ENCODE measurements around the gene TRIM37. TPM values are rescaled to one million over a fixed set of nuclear protein-coding genes. Genes with fewer than 3 reads are reported as not detected.
"Not testable (repeated sequence)": the region's sequence is repeated elsewhere in the genome, so short reads cannot be mapped to it uniquely, and the experiment has no call there.

The TRIM37 gene
- total RNA-seq, 1 donor from 2014 or later, result 25.1 TPM

GRCh38 chr17:59145571-59146096, 39.0 kb upstream of the TRIM37 start:
- no peak for DNase-seq (ENCODE audit: extremely low spot score, unreplicated experiment)
- Mint-ChIP-seq H3K9me3 (no peaks in the 10 kb centered on the region), H3K36me3 (peaks cover 21% of the 10 kb centered on the region), H3K4me3 (no peak overlapping the region), H3K27me3 (no peaks in the 10 kb centered on the region), H3K4me1 (ENCODE audit: unreplicated experiment) (peaks cover 10% of the 10 kb centered on the region), H3K27ac (no peak overlapping the region)
- no peak for TF ChIP-seq CTCF (conservative IDR thresholded peaks at IDR 0.05)

- H3K4me1 Mint-ChIP-seq (ENCODE audit: unreplicated experiment), result no peaks in the 10 kb centered on the region
- no peak overlapping the region for H3K27ac Mint-ChIP-seq
- no peaks in the 10 kb centered on the region for H3K27me3 Mint-ChIP-seq
- no peak for TF ChIP-seq CTCF (conservative IDR thresholded peaks at IDR 0.05)
- H3K36me3 Mint-ChIP-seq, result peaks cover 13% of the 10 kb centered on the region
- DNase-seq (ENCODE audit: extremely low spot score, unreplicated experiment), result no peak
- H3K4me3 Mint-ChIP-seq, result no peak overlapping the region
- H3K9me3 Mint-ChIP-seq, result no peaks in the 10 kb centered on the region
Measured at GRCh38 chr17:59141860-59142259, 35.2 kb upstream of the TRIM37 start.

- H3K4me1 Mint-ChIP-seq (ENCODE audit: unreplicated experiment), result no peaks in the 10 kb centered on the region
- no peak for DNase-seq (ENCODE audit: extremely low spot score, unreplicated experiment)
- no peaks in the 10 kb centered on the region for H3K9me3 Mint-ChIP-seq
- H3K27me3 Mint-ChIP-seq, result no peaks in the 10 kb centered on the region
- no peak overlapping the region for H3K27ac Mint-ChIP-seq
- TF ChIP-seq CTCF (conservative IDR thresholded peaks at IDR 0.05), result no peak
- H3K36me3 Mint-ChIP-seq, result peaks cover 9% of the 10 kb centered on the region
- H3K4me3 Mint-ChIP-seq, result no peak overlapping the region
Measured at GRCh38 chr17:59139939-59140338, 33.3 kb upstream of the TRIM37 start.

- H3K27me3 Mint-ChIP-seq, result not testable (repeated sequence)
Measured at GRCh38 chr17:59138339-59138738, 31.7 kb upstream of the TRIM37 start.

GRCh38 chr17:59131131-59131530, 24.5 kb upstream of the TRIM37 start:
- no peak overlapping the region for H3K27ac Mint-ChIP-seq
- no peak for TF ChIP-seq CTCF (conservative IDR thresholded peaks at IDR 0.05)
- H3K9me3 Mint-ChIP-seq, result no peaks in the 10 kb centered on the region
- no peak overlapping the region for H3K4me3 Mint-ChIP-seq
- H3K27me3 Mint-ChIP-seq, result no peaks in the 10 kb centered on the region
- peaks cover 11% of the 10 kb centered on the region for H3K36me3 Mint-ChIP-seq
- DNase-seq (ENCODE audit: extremely low spot score, unreplicated experiment), result no peak
- no peaks in the 10 kb centered on the region for H3K4me1 Mint-ChIP-seq (ENCODE audit: unreplicated experiment)

More at GRCh38 chr17:59138339-59138738, 31.7 kb upstream of the TRIM37 start:
- not testable (repeated sequence) for DNase-seq (ENCODE audit: extremely low spot score, unreplicated experiment); H3K36me3 Mint-ChIP-seq; H3K4me1 Mint-ChIP-seq (ENCODE audit: unreplicated experiment); H3K27ac Mint-ChIP-seq; H3K4me3 Mint-ChIP-seq; H3K9me3 Mint-ChIP-seq

- TF ChIP-seq CTCF (conservative IDR thresholded peaks at IDR 0.05), result no peak
- H3K4me3 Mint-ChIP-seq, result no peak overlapping the region
- no peaks in the 10 kb centered on the region for H3K4me1 Mint-ChIP-seq (ENCODE audit: unreplicated experiment)
- no peak overlapping the region for H3K27ac Mint-ChIP-seq
- DNase-seq (ENCODE audit: extremely low spot score, unreplicated experiment), result no peak
- peaks cover 16% of the 10 kb centered on the region for H3K36me3 Mint-ChIP-seq
- H3K27me3 Mint-ChIP-seq, result no peaks in the 10 kb centered on the region
- H3K9me3 Mint-ChIP-seq, result no peaks in the 10 kb centered on the region
Measured at GRCh38 chr17:59129814-59130213, 23.1 kb upstream of the TRIM37 start.
